OCI-LY7 (cell line): ENCODE results near the gene ENAH.

Experiments used
- CTCF ChIP-seq: fragments of 200-600 bp; sonication (generic); conservative IDR thresholded peaks from 2 replicates; pipeline ENCODE4 v1.5.1; 2014; ENCODE audit warnings: mild to moderate bottlenecking, antibody characterized with exemption, low read length, moderate library complexity, mixed read lengths
- EZH2phosphoT487 ChIP-seq: fragments of 200-600 bp; sonication (generic); IDR thresholded peaks from 2 replicates; pipeline ENCODE4 v1.6.1; 2018; ENCODE audit warnings: low read depth, borderline replicate concordance, mild to moderate bottlenecking, mixed run types, antibody characterized with exemption, low read length, moderate library complexity, mixed read lengths

GRCh38 chr1:225477296-225477911 lies 175.5 kb downstream of the ENAH start:
- TF ChIP-seq CTCF, result no peak
- no peak for TF ChIP-seq EZH2phosphoT487
